Measurements from ENCODE around the gene FOXC1. TPM values are rescaled to one million over a fixed set of nuclear protein-coding genes. Genes with fewer than 3 reads are reported as not detected.

FOXC1 gene
- total RNA-seq, 1 experiment from 2014 or later = 16.7 TPM

DNA sequence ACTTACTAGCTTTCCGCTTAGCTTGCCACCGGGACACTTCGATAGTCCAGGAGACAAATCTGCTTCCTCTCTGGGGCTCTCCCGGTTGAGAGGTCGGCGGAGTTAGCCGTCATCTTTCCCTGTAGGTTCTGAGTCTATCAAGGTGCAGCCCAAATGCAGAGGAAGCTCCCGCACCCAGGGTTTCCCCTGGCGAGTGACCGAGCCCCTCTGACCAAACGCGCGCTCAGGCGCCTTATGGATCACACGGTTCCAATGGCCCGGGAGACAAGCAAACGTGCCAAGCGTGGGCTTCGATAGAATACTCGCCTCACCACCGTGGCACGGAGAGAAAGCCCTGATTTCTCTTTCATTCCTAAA lies 15.8 kb upstream of the FOXC1 start:
- no TSS peak for BruUV-seq (replicated peaks)
- TF ChIP-seq, protein P1, sequence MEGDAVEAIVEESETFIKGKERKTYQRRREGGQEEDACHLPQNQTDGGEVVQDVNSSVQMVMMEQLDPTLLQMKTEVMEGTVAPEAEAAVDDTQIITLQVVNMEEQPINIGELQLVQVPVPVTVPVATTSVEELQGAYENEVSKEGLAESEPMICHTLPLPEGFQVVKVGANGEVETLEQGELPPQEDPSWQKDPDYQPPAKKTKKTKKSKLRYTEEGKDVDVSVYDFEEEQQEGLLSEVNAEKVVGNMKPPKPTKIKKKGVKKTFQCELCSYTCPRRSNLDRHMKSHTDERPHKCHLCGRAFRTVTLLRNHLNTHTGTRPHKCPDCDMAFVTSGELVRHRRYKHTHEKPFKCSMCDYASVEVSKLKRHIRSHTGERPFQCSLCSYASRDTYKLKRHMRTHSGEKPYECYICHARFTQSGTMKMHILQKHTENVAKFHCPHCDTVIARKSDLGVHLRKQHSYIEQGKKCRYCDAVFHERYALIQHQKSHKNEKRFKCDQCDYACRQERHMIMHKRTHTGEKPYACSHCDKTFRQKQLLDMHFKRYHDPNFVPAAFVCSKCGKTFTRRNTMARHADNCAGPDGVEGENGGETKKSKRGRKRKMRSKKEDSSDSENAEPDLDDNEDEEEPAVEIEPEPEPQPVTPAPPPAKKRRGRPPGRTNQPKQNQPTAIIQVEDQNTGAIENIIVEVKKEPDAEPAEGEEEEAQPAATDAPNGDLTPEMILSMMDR (IDR thresholded peaks at IDR 0.05; ENCODE audit: unreplicated experiment) = no peak
- Mint-ChIP-seq H3K4me3 (ENCODE audit: unreplicated experiment) (no peak overlapping the region), H3K9me3 (ENCODE audit: unreplicated experiment) (no peaks in the 10 kb centered on the region), H3K27ac (ENCODE audit: low read depth, unreplicated experiment) (no peak overlapping the region), H3K27me3 (ENCODE audit: insufficient read depth, unreplicated experiment) (peaks cover 21% of the 10 kb centered on the region), H3K36me3 (ENCODE audit: insufficient read depth, unreplicated experiment) (no peaks in the 10 kb centered on the region), H3K4me1 (ENCODE audit: insufficient read depth, unreplicated experiment) (peaks cover 28% of the 10 kb centered on the region)
- no peak for DNase-seq (ENCODE audit: unreplicated experiment)
- ChIA-PET POLR2A (interaction anchor here (0.6 to 0.7 kb wide), 3 partner anchors 9 to 754 kb away, joined by 3 read pairs; no protein-coding TSS in a partner anchor), CTCF (interaction anchor here (0.6 to 6.3 kb wide), 6 partner anchors 9 to 1156 kb away, joined by 3 to 49 read pairs (median 3); no protein-coding TSS in a partner anchor)
- intact Hi-C loops (cut with micrococcal nuclease) = no loop called here

GRCh38 chr6:1594445-1595200 lies 15.1 kb upstream of the FOXC1 start:
- H3K27ac Mint-ChIP-seq (ENCODE audit: low read depth, unreplicated experiment) = no peak overlapping the region
- H3K9me3 Mint-ChIP-seq (ENCODE audit: unreplicated experiment) = no peaks in the 10 kb centered on the region
- H3K4me1 Mint-ChIP-seq (ENCODE audit: insufficient read depth, unreplicated experiment) = peaks cover 28% of the 10 kb centered on the region
- intact Hi-C loops (cut with micrococcal nuclease) = no loop called here
- no peak for DNase-seq (ENCODE audit: unreplicated experiment)
- no TSS peak for BruUV-seq (replicated peaks)
- peaks cover 21% of the 10 kb centered on the region for H3K27me3 Mint-ChIP-seq (ENCODE audit: insufficient read depth, unreplicated experiment)
- ChIA-PET CTCF (interaction anchor here (0.6 to 6.3 kb wide), 17 partner anchors 10 to 1156 kb away, joined by 3 to 49 read pairs (median 5); partner anchors contain the start of gene MYLK4), POLR2A (interaction anchor here (2.6 kb wide), 1 partner anchor 17 kb away, joined by 10 read pairs; no protein-coding TSS in a partner anchor)
- peaks cover 2% of the 10 kb centered on the region for H3K36me3 Mint-ChIP-seq (ENCODE audit: insufficient read depth, unreplicated experiment)
- no peak overlapping the region for H3K4me3 Mint-ChIP-seq (ENCODE audit: unreplicated experiment)
- TF ChIP-seq, protein P1 (IDR thresholded peaks at IDR 0.05; ENCODE audit: unreplicated experiment) = no peak

DNA sequence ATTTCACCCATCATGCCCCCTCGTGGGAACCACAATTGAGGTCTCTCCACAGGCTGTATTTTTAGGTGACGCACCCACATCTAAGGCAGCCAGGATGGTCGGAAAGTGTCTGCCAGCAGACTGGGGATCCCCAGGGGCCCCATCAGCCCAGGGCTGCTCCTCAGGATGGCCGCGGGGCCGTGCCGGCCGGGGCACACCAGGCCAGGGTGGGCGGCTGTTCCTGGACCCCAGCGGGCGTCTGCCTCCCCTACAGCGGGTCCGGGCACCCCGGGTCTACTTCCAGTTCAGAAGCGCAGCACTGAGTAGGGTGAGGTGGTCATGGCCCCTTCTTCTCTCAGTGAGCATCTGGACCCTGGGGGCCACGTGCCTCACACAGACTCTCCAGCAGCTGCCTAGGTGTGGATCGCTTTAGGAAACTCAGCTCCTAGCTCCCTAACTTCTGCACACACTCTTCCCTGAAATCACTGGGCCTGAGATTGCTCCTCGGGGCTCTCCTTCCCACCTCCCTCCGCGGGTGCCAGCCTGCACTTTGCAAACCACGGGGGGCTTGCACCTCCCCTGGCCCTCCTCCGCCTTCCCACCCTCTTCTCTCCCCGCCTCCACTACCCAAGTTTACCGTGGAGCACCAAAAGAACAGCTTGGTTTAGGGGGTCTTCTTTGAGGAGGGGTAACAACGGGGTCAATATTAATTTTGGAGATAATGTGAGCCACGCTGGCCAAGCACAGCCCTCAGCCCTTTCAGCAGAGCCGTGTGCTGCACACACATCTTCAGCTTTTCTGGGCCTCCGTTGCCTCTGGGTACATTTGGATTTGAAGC lies 14.2 kb upstream of the FOXC1 start:
- Mint-ChIP-seq H3K4me3 (ENCODE audit: unreplicated experiment) (no peak overlapping the region), H3K27me3 (ENCODE audit: insufficient read depth, unreplicated experiment) (peaks cover 21% of the 10 kb centered on the region)
- POLR2A ChIA-PET = interaction anchor here (0.9 to 2.6 kb wide), 4 partner anchors 16 to 1155 kb away, joined by 3 to 10 read pairs (median 4); partner anchors contain the start of gene MYLK4

More for the DNA sequence above, 14.2 kb upstream of the FOXC1 start:
- no peaks in the 10 kb centered on the region for H3K9me3 Mint-ChIP-seq (ENCODE audit: unreplicated experiment)
- H3K4me1 Mint-ChIP-seq (ENCODE audit: insufficient read depth, unreplicated experiment) = peaks cover 28% of the 10 kb centered on the region
- CTCF ChIA-PET = interaction anchor here (0.5 to 6.3 kb wide), 37 partner anchors 9 to 1275 kb away, joined by 3 to 49 read pairs (median 5); partner anchors contain the start of genes FOXC1 and MYLK4
- H3K36me3 Mint-ChIP-seq (ENCODE audit: insufficient read depth, unreplicated experiment) = peaks cover 4% of the 10 kb centered on the region
- TF ChIP-seq, protein P1 (IDR thresholded peaks at IDR 0.05; ENCODE audit: unreplicated experiment) = no peak
- H3K27ac Mint-ChIP-seq (ENCODE audit: low read depth, unreplicated experiment) = no peak overlapping the region
- intact Hi-C loops (cut with micrococcal nuclease) = loop anchor here (1.0 to 2.0 kb wide), 6 partner anchors 601 to 1155 kb away; partner anchors contain the start of gene MYLK4
- no peak for DNase-seq (ENCODE audit: unreplicated experiment)
- no TSS peak for BruUV-seq (replicated peaks)
